Endothelial cell (in vitro differentiated cells): ENCODE data around the gene ANTXR1. TPM values are rescaled to one million over a fixed set of nuclear protein-coding genes. Genes with fewer than 3 reads are reported as not detected.

ENCODE experiments used
- DNase-seq: peaks from one replicate; pipeline ENCODE4 v3.0.0; 2021; ENCODE audit warnings: low spot score
- H3K27ac Mint-ChIP-seq: one replicate; pipeline ENCODE4 v1.8.0; 2021; ENCODE audit warnings: mixed read lengths, inconsistent platforms; ENCODE audit not compliant: unreplicated experiment
- H3K27me3 Mint-ChIP-seq: one replicate; pipeline ENCODE4 v1.8.0; 2021; ENCODE audit warnings: mild to moderate bottlenecking, moderate library complexity, mixed read lengths, inconsistent platforms; ENCODE audit not compliant: unreplicated experiment
- H3K36me3 Mint-ChIP-seq: one replicate; pipeline ENCODE4 v1.8.0; 2021; ENCODE audit warnings: mild to moderate bottlenecking, low read depth, mixed read lengths, inconsistent platforms; ENCODE audit not compliant: unreplicated experiment
- H3K4me1 Mint-ChIP-seq: one replicate; pipeline ENCODE4 v1.8.0; 2021; ENCODE audit warnings: mild to moderate bottlenecking, mixed read lengths, inconsistent platforms; ENCODE audit not compliant: unreplicated experiment
- H3K4me3 Mint-ChIP-seq: one replicate; pipeline ENCODE4 v1.8.0; 2021; ENCODE audit warnings: mild to moderate bottlenecking, mixed read lengths, inconsistent platforms; ENCODE audit not compliant: unreplicated experiment
- H3K9me3 Mint-ChIP-seq: one replicate; pipeline ENCODE4 v1.8.0; 2021; ENCODE audit warnings: mixed read lengths, inconsistent platforms; ENCODE audit not compliant: unreplicated experiment
- CTCF ChIP-seq: fragments of 200-600 bp; sonication (generic); IDR thresholded peaks from one replicate; pipeline ENCODE4 v1.5.0; 2021; ENCODE audit warnings: antibody characterized with exemption; ENCODE audit not compliant: unreplicated experiment
- total RNA-seq: library from RNA; stranded (reverse); fragmentation: NEBNext Ultra II Directional; extraction: Animal tissue kit (Norgen Biotek cat#: 25700); gene quantifications from one replicate; pipeline ENCODE4 v1.2.1, GENCODE V29; 2021; ENCODE audit not compliant: unreplicated experiment

Gene ANTXR1
- total RNA-seq, 1 donor from 2014 or later = 7.5 TPM

- no peak for DNase-seq
- Mint-ChIP-seq H3K27me3 (peaks cover 4% of the 10 kb centered on the region), H3K27ac (no peak overlapping the region), H3K4me1 (no peaks in the 10 kb centered on the region), H3K36me3 (peaks cover 9% of the 10 kb centered on the region), H3K9me3 (no peaks in the 10 kb centered on the region), H3K4me3 (no peak overlapping the region)
- TF ChIP-seq CTCF = no peak
Measured at GRCh38 chr2:69151931-69152330, 139.0 kb downstream of the ANTXR1 start.

DNA sequence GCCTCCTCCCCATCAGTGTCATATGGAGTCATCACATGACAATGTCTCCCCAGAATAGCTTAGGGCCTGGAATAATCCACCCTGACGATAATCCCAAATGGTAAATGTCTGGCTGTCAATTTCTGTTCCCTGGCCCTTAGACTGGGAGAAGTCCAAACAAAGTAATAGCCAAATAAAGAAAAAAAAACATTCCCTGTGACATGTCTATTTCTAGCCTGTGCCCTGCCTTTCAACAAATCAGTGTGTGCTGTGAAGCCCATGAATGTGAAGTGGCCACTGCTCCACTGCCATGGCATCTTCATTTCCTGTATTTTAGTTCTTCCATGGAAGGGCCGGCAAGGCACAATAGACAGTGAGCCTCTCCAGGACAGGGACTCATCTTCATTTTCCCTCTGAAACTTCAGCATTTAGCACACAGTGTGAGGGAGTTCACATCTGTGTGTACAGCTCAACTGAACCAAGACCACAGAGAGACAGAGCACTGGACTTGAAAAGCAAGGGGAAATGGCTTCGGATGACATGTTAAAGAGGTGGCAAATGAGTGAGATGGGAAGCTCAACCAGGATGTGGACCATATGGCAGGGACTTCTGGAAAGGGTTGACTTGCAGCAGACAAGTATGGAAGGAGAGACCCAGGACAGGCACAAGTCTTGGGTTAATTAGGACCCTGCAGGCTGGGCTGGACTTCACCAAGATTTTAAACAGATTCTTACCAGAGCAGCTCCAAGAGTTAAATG lies 140.0 kb downstream of the ANTXR1 start:
- H3K36me3 Mint-ChIP-seq = peaks cover 9% of the 10 kb centered on the region
- peaks cover 2% of the 10 kb centered on the region for H3K27me3 Mint-ChIP-seq
- TF ChIP-seq CTCF = no peak
- DNase-seq = no peak
- H3K9me3 Mint-ChIP-seq = no peaks in the 10 kb centered on the region
- H3K4me1 Mint-ChIP-seq = no peaks in the 10 kb centered on the region
- no peak overlapping the region for H3K4me3 Mint-ChIP-seq
- no peak overlapping the region for H3K27ac Mint-ChIP-seq

DNA sequence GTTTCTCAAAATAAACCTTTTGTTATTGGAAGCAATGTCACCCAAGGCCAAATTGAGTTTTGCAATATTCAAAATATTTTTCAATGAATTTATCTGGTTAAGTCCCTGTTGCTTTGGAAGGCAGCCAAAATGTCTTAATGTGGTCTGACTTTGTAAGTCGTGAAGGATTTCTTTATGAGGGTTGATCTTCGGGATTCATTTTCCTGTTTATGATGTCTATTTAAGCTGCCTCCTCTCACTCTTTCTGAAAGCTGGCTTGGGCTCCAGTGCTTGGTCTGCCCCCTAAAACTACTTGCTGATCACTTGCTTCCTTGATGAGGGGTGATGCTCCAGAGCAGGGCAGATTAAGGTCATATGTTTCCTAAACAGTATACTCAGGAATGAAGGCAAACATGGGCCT lies 141.1 kb downstream of the ANTXR1 start:
- no peak for DNase-seq
- no peaks in the 10 kb centered on the region for H3K9me3 Mint-ChIP-seq
- no peak for TF ChIP-seq CTCF
- peaks cover 2% of the 10 kb centered on the region for H3K27me3 Mint-ChIP-seq
- no peak overlapping the region for H3K27ac Mint-ChIP-seq
- no peaks in the 10 kb centered on the region for H3K4me1 Mint-ChIP-seq
- H3K36me3 Mint-ChIP-seq = peaks cover 9% of the 10 kb centered on the region
- no peak overlapping the region for H3K4me3 Mint-ChIP-seq

DNA sequence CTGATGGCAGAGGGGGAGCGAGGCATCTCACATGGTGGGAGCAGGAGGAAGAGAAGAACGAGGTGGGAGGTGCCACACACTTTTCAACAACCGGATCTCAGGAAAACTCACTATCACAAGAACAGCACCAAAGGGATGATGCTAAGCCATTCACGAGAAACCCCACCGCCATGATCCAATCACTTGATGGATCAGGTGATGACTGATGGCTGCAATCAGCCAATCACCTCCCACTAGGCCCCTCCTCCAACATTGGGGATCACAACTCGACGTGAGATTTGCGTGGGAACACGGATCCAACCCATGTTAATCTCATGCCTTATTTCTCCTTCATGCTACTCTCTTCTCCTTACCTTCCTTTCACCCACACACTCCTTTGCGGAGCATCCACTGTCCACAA lies 143.6 kb downstream of the ANTXR1 start:
- no peaks in the 10 kb centered on the region for H3K9me3 Mint-ChIP-seq
- no peak overlapping the region for H3K4me3 Mint-ChIP-seq
- H3K4me1 Mint-ChIP-seq = peaks cover 3% of the 10 kb centered on the region
- peaks cover 9% of the 10 kb centered on the region for H3K36me3 Mint-ChIP-seq
- no peak for TF ChIP-seq CTCF
- no peak for DNase-seq
- H3K27ac Mint-ChIP-seq = no peak overlapping the region
- H3K27me3 Mint-ChIP-seq = no peaks in the 10 kb centered on the region

GRCh38 chr2:69157441-69157840 lies 144.5 kb downstream of the ANTXR1 start:
- H3K27me3 Mint-ChIP-seq = no peaks in the 10 kb centered on the region
- no peak for TF ChIP-seq CTCF
- H3K36me3 Mint-ChIP-seq = peaks cover 9% of the 10 kb centered on the region
- no peaks in the 10 kb centered on the region for H3K9me3 Mint-ChIP-seq
- H3K4me1 Mint-ChIP-seq = peaks cover 6% of the 10 kb centered on the region
- H3K4me3 Mint-ChIP-seq = no peak overlapping the region
- no peak for DNase-seq
- no peak overlapping the region for H3K27ac Mint-ChIP-seq
